Measurements from ENCODE around the gene MLF2. TPM values are rescaled to one million over a fixed set of nuclear protein-coding genes. Genes with fewer than 3 reads are reported as not detected.

MLF2 gene
- polyA plus RNA-seq, 1 donor from 2014 or later: 134 TPM

GRCh38 chr12:6725350-6725749 is 27.6 kb downstream of the MLF2 start:
- no peaks in the 10 kb centered on the region for H3K9me2 ChIP-seq (ENCODE audit: insufficient read depth, low read length)
- H3K9me3 ChIP-seq (ENCODE audit: low read length): no peaks in the 10 kb centered on the region
- H3K4me2 ChIP-seq (ENCODE audit: low read length): no peak overlapping the region
- TF ChIP-seq REST (IDR thresholded peaks at IDR 0.05; ENCODE audit: borderline replicate concordance) (no peak), CTCF (IDR thresholded peaks at IDR 0.05; ENCODE audit: poor library complexity, severe bottlenecking) (no peak), EZH2 (IDR thresholded peaks at IDR 0.05; ENCODE audit: borderline replicate concordance, insufficient read depth, low read length, poor library complexity, severe bottlenecking) (no peak), MXI1 (conservative IDR thresholded peaks at IDR 0.05; ENCODE audit: poor library complexity, severe bottlenecking) (no peak), SMC3 (conservative IDR thresholded peaks at IDR 0.05; ENCODE audit: poor library complexity) (no peak), POLR2AphosphoS5 (IDR thresholded peaks at IDR 0.05) (no peak), RAD21 (conservative IDR thresholded peaks at IDR 0.05) (no peak), EP300 (conservative IDR thresholded peaks at IDR 0.05; ENCODE audit: poor library complexity, severe bottlenecking) (no peak), TAF1 (IDR thresholded peaks at IDR 0.05; ENCODE audit: low read depth) (no peak)
- no peaks in the 10 kb centered on the region for H3K36me3 ChIP-seq (ENCODE audit: insufficient read depth, low read length)
- H3K27me3 ChIP-seq (ENCODE audit: insufficient read depth, low read depth, low read length): no peaks in the 10 kb centered on the region
- H2AFZ ChIP-seq (ENCODE audit: low read depth, low read length): no peak overlapping the region
- H3K27ac ChIP-seq (ENCODE audit: low read length): no peak overlapping the region
- H3F3A ChIP-seq (ENCODE audit: insufficient read depth, low read length, poor library complexity, severe bottlenecking): peaks cover 4% of the 10 kb centered on the region
- H3K79me2 ChIP-seq (replicated peaks; ENCODE audit: insufficient read depth, low read length): no peaks in the 10 kb centered on the region
- H4K20me1 ChIP-seq (ENCODE audit: insufficient read depth): no peaks in the 10 kb centered on the region
- H3K9ac ChIP-seq (ENCODE audit: low read length): no peak overlapping the region
- peak overlapping the region; percentile 69 for H3K4me3 ChIP-seq (ENCODE audit: low read length)

- H3K9ac ChIP-seq (ENCODE audit: low read length): peak overlapping the region; percentile 71
- peak overlapping the region; percentile 100 for H2AFZ ChIP-seq (ENCODE audit: low read depth, low read length)
- peak overlapping the region; percentile 65 for H3K4me2 ChIP-seq (ENCODE audit: low read length)
- H3K9me3 ChIP-seq (ENCODE audit: low read length): no peaks in the 10 kb centered on the region
- peak overlapping the region; percentile 87 for H3K27ac ChIP-seq (ENCODE audit: low read length)
- no peaks in the 10 kb centered on the region for H3K9me2 ChIP-seq (ENCODE audit: insufficient read depth, low read length)
- H4K20me1 ChIP-seq (ENCODE audit: insufficient read depth): no peaks in the 10 kb centered on the region
- no peaks in the 10 kb centered on the region for H3K79me2 ChIP-seq (replicated peaks; ENCODE audit: insufficient read depth, low read length)
- H3K36me3 ChIP-seq (ENCODE audit: insufficient read depth, low read length): no peaks in the 10 kb centered on the region
- peaks cover 4% of the 10 kb centered on the region for H3F3A ChIP-seq (ENCODE audit: insufficient read depth, low read length, poor library complexity, severe bottlenecking)
- peak overlapping the region; percentile 69 for H3K4me3 ChIP-seq (ENCODE audit: low read length)
- TF ChIP-seq TAF1 (IDR thresholded peaks at IDR 0.05; ENCODE audit: low read depth) (no peak), MXI1 (conservative IDR thresholded peaks at IDR 0.05; ENCODE audit: poor library complexity, severe bottlenecking) (peak; percentile 10)
- no peaks in the 10 kb centered on the region for H3K27me3 ChIP-seq (ENCODE audit: insufficient read depth, low read depth, low read length)
Measured at GRCh38 chr12:6724409-6724797, 28.5 kb downstream of the MLF2 start.
